Measurements from ENCODE around the gene H6PD.

The H6PD gene

GRCh38 chr1:9299571-9300541, 65.3 kb downstream of the H6PD start:
- DNase-seq = peak; percentile 51

- no peak for DNase-seq
Observed at GRCh38 chr1:9300573-9300972, 66.0 kb downstream of the H6PD start.

- DNase-seq = peak; percentile 95
Observed at GRCh38 chr1:9302745-9303524, 68.4 kb downstream of the H6PD start.

- no peak for DNase-seq
Observed at GRCh38 chr1:9303916-9304315, 69.3 kb downstream of the H6PD start.

GRCh38 chr1:9305216-9305615, 70.6 kb downstream of the H6PD start:
- DNase-seq = no peak

GRCh38 chr1:9306006-9306405, 71.4 kb downstream of the H6PD start:
- DNase-seq = no peak

GRCh38 chr1:9307303-9307702, 72.7 kb downstream of the H6PD start:
- DNase-seq = no peak

- DNase-seq = no peak
Observed at GRCh38 chr1:9308236-9308785, 73.7 kb downstream of the H6PD start.

GRCh38 chr1:9309080-9309479, 74.5 kb downstream of the H6PD start:
- no peak for DNase-seq

- DNase-seq = no peak
Observed at GRCh38 chr1:9309991-9310390, 75.4 kb downstream of the H6PD start.

- DNase-seq = no peak
Observed at GRCh38 chr1:9311029-9311428, 76.5 kb downstream of the H6PD start.

GRCh38 chr1:9311479-9311878, 76.9 kb downstream of the H6PD start:
- DNase-seq = no peak

- no peak for DNase-seq
Observed at GRCh38 chr1:9312168-9312720, 77.7 kb downstream of the H6PD start.

GRCh38 chr1:9313576-9313975, 79.0 kb downstream of the H6PD start:
- DNase-seq = no peak

- no peak for DNase-seq
Observed at GRCh38 chr1:9314111-9314510, 79.5 kb downstream of the H6PD start.

GRCh38 chr1:9314711-9315379, 80.3 kb downstream of the H6PD start:
- no peak for DNase-seq

- no peak for DNase-seq
Observed at GRCh38 chr1:9315411-9316079, 81.0 kb downstream of the H6PD start.

- DNase-seq = no peak
Observed at GRCh38 chr1:9316080-9316444, 81.5 kb downstream of the H6PD start.

GRCh38 chr1:9316512-9316911, 81.9 kb downstream of the H6PD start:
- no peak for DNase-seq

- no peak for DNase-seq
Observed at GRCh38 chr1:9317072-9317471, 82.5 kb downstream of the H6PD start.

- peak; percentile 41 for DNase-seq
Observed at GRCh38 chr1:9317591-9318417, 83.2 kb downstream of the H6PD start.
